DND-41 (cell line): ENCODE measurements around the gene MALT1.

ENCODE experiments used
- CTCF ChIP-seq: IDR thresholded peaks from 2 replicates; pipeline ENCODE4 v1.5.1; 2012; ENCODE audit warnings: borderline replicate concordance, low read length, moderate library complexity, mild to moderate bottlenecking; ENCODE audit not compliant: poor library complexity, severe bottlenecking; ENCODE audit errors: extremely low read depth
- EZH2 ChIP-seq: IDR thresholded peaks from 3 replicates; pipeline ENCODE4 v1.6.1; 2012; ENCODE audit warnings: borderline replicate concordance, low read depth, mild to moderate bottlenecking, moderate library complexity, low read length, inconsistent platforms; ENCODE audit not compliant: severe bottlenecking

- no peak for TF ChIP-seq CTCF
- TF ChIP-seq EZH2, result no peak
Observed at GRCh38 chr18:58659691-58660090, 11.6 kb upstream of the MALT1 start.
